K562 (cell line): ENCODE measurements around the gene TMEM151A. TPM values are rescaled to one million over a fixed set of nuclear protein-coding genes. Genes with fewer than 3 reads are reported as not detected.

ENCODE experiments used
- BRD9 ChIP-seq: fragments of 450-650 bp; IDR thresholded peaks from 2 replicates; pipeline ENCODE4 v1.6.1; 2018; ENCODE audit warnings: low read depth; ENCODE audit not compliant: partially characterized antibody
- EGR1 ChIP-seq: fragments of 450-650 bp; conservative IDR thresholded peaks from 2 replicates; pipeline ENCODE4 v1.6.1; 2017; ENCODE audit warnings: mild to moderate bottlenecking
- FOS ChIP-seq: IDR thresholded peaks from 3 replicates; pipeline ENCODE4 v1.6.1; 2011; ENCODE audit not compliant: insufficient read length; ENCODE audit errors: extremely low read depth
- KLF1 ChIP-seq: fragments of 450-650 bp; IDR thresholded peaks from 2 replicates; pipeline ENCODE4 v1.6.1; 2016; ENCODE audit warnings: missing genetic modification characterization, missing compliant biosample characterization
- MLLT1 ChIP-seq, 2 experiments: fragments of 450-650 bp; IDR thresholded peaks; 2 replicates each; pipeline ENCODE4 v1.6.1; 2016
- MNT ChIP-seq, 2 experiments: fragments of 450-650 bp; conservative IDR thresholded peaks; 2 replicates each; pipeline ENCODE4 v1.6.1; 2017; ENCODE audit warnings: mild to moderate bottlenecking in 2 of 2, moderate library complexity in 2 of 2
- NR2C2 ChIP-seq, 2 experiments: fragments of 200-800 bp in 1 of 2; sonication (Bioruptor generic) in 1 of 2; sonication (generic) in 1 of 2; formaldehyde crosslinking in 1 of 2; IDR thresholded peaks; 2 replicates each; pipeline versions ENCODE4 v1.6.1 to v1.8.0; 2016 to 2022; ENCODE audit warnings: mild to moderate bottlenecking in 1 of 2, missing compliant biosample characterization in 1 of 2, missing genetic modification characterization in 1 of 2, missing genetic modification reagents in 1 of 2
- NRF1 ChIP-seq, 2 experiments: fragments of 450-650 bp; IDR thresholded peaks in 1 of 2; conservative IDR thresholded peaks in 1 of 2; 2 replicates each; pipeline ENCODE4 v1.6.1; 2014; ENCODE audit warnings: mild to moderate bottlenecking in 2 of 2
- SAFB ChIP-seq: fragments of 200-400 bp; formaldehyde crosslinking; IDR thresholded peaks from 2 replicates; pipeline ENCODE4 v1.6.1; 2017; ENCODE audit warnings: low read depth, low read length, borderline replicate concordance
- SMAD3 ChIP-seq: fragments of 450-650 bp; formaldehyde crosslinking; conservative IDR thresholded peaks from 2 replicates; pipeline ENCODE4 v1.4.0; 2020; ENCODE audit warnings: mild to moderate bottlenecking
- SOX6 ChIP-seq: fragments of 450-650 bp; IDR thresholded peaks from 2 replicates; pipeline ENCODE4 v1.6.1; 2014; ENCODE audit warnings: mild to moderate bottlenecking
- SRF ChIP-seq, 2 experiments: fragments of 250-450, 450-650 bp in 1 of 2; sonication (Bioruptor Pico) in 1 of 2; sonication (generic) in 1 of 2; formaldehyde crosslinking; IDR thresholded peaks; 2 replicates each; pipeline versions ENCODE4 v1.5.0 to v1.5.1; 2020 to 2022; ENCODE audit warnings: mild to moderate bottlenecking in 1 of 2, missing genetic modification reagents in 1 of 2
- ZBTB17 ChIP-seq: fragments of 450-650 bp; formaldehyde crosslinking; IDR thresholded peaks from 2 replicates; pipeline ENCODE4 v1.4.0; 2020; ENCODE audit warnings: mild to moderate bottlenecking
- ZNF143 ChIP-seq: sonication (generic); formaldehyde crosslinking; IDR thresholded peaks from 2 replicates; pipeline ENCODE4 v1.9.0; 2022; ENCODE audit warnings: mild to moderate bottlenecking, missing genetic modification reagents
- ZNF197 ChIP-seq: fragments of 200-800 bp; sonication (Bioruptor generic); IDR thresholded peaks from 2 replicates; pipeline ENCODE4 v1.6.1; 2016; ENCODE audit warnings: low read depth, missing genetic modification characterization, missing compliant biosample characterization
- ZNF586 ChIP-seq: fragments of 450-650 bp; formaldehyde crosslinking; conservative IDR thresholded peaks from 2 replicates; pipeline ENCODE4 v1.4.0; 2020; ENCODE audit warnings: mild to moderate bottlenecking, moderate library complexity
- polyA plus RNA-seq, 8 experiments: library from polyadenylated mRNA; depleted of rRNA in 4 of 8; stranded (reverse) in 5 of 8; unstranded in 3 of 8; fragments of >200 nt; fragmentation: Nextera tagmentation in 2 of 8; fragmentation: Illumina TruSeq in 1 of 8; extraction: Ambion mirVana in 2 of 8; extraction: Trizol in 1 of 8; gene quantifications; 2 replicates each; pipeline versions ENCODE4 v1.2.1 to v1.2.3, GENCODE V29; 2011 to 2014; ENCODE audit warnings: inconsistent platforms in 1 of 8, missing spikeins in 1 of 8
- total RNA-seq, 7 experiments: library from RNA; depleted of rRNA in 6 of 7; stranded (reverse); fragments of >200 nt in 6 of 7; fragmentation: Illumina TruSeq in 2 of 7; extraction: Trizol in 2 of 7; gene quantifications; 2 replicates each; pipeline versions ENCODE4 v1.2.1 to v1.2.3, GENCODE V29; 2011 to 2021; ENCODE audit warnings: low replicate concordance in 1 of 7
- TF ChIP-seq, protein P1 (sequence below), 2 experiments: IDR thresholded peaks; 2 replicates each; pipeline ENCODE4 v1.6.1; 2011; ENCODE audit warnings: borderline replicate concordance in 1 of 2, control low read depth in 1 of 2, low read depth in 1 of 2, low read length in 1 of 2, mild to moderate bottlenecking in 1 of 2, mixed read lengths in 1 of 2, moderate library complexity in 1 of 2; ENCODE audit not compliant: insufficient read depth in 1 of 2, insufficient read length in 1 of 2, poor library complexity in 1 of 2, severe bottlenecking in 1 of 2; ENCODE audit errors: extremely low read depth in 1 of 2
- TF ChIP-seq, protein P2 (sequence below): fragments of 450-650 bp; formaldehyde crosslinking; IDR thresholded peaks from 2 replicates; pipeline ENCODE4 v1.4.0; 2022; ENCODE audit warnings: mild to moderate bottlenecking, moderate library complexity
- TF ChIP-seq, protein P3 (sequence below): fragments of 450-650 bp; formaldehyde crosslinking; IDR thresholded peaks from 2 replicates; pipeline ENCODE4 v1.4.0; 2020; ENCODE audit warnings: mild to moderate bottlenecking, moderate library complexity

TMEM151A gene
- total and polyA plus RNA-seq, 9 of the 15 experiments (the other 6 are each of a cell fraction or from before 2014, with no cell fraction given): not detected

DNA sequence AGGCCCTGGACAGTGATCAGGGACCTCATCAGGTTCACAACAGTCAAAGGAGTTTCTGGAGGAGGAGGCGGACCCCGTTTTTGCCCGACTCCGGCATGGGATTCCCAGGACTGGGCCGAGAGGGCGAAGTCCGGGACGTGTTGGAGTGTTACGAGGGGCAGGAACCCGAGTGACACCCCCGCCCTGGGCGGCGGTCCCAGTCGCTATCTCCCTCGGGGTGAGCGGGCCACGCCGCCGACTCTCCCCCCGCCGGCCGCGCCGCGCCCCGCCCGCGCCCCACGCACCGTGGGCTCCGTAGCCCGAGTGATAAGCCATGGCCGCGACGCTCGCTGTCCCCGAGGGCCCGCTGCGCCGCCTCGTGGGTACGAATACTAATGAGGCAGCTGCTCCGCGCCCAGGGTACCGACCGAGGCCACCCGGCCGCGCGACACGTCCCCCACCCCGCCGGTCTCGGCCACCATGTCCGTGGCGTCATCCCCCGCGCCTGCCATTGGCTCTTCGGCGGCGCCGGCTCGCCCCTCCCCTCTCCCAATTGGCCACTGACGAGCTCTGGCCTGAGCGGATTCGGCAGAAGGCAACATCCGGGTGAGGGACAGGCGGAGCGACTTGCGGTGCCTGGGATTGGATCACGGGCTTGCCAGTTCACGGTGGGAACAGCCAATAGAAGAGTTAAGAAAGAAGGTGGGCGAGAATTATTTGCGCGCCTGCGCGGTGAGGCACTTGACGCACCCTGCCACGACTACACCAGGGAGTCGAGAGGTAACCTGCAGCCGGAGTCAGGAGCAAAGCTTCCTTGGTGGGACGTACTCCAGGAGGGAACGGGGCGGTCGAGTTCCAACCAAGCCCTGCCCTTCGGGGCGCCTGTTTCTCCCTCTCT is 2.8 kb upstream of the TMEM151A start, which contains the start of gene YIF1A (continued):
- TF ChIP-seq ZNF143 (CRISPR knock-in tag) (no peak), KLF1 (tag) (no peak), NR2C2 (CRISPR knock-in tag; IDR thresholded peaks at IDR 0.05) (no peak; the same call in 1 of the 2 replicates), NR2C2 (tag; IDR thresholded peaks at IDR 0.05) (peak; percentile 77), MNT (conservative IDR thresholded peaks at IDR 0.05) (peak; percentile 57 to 87; a peak in 2 of 4 replicates), FOS (peak; percentile 95), EGR1 (peak; percentile 41; the same call in 1 of the 2 replicates), ZNF197 (CRISPR knock-in tag) (no peak), NRF1 (conservative IDR thresholded peaks at IDR 0.05 in 1 of 2, IDR thresholded peaks at IDR 0.05 in 1 of 2) (peak; percentile 96 to 97), SMAD3 (CRISPR knock-in tag) (no peak), MLLT1 (IDR thresholded peaks at IDR 0.05) (peak in 1 of 2 experiments; percentile 53; a peak in 1 of 4 replicates), SRF (CRISPR knock-in tag; IDR thresholded peaks at IDR 0.05) (peak in 1 of 2 experiments; percentile 20; a peak in 1 of 4 replicates), BRD9 (no peak), ZNF586 (CRISPR knock-in tag) (no peak), SAFB (peak; percentile 95), ZBTB17 (CRISPR knock-in tag) (peak; percentile 28; the same call in 1 of the 2 replicates), SOX6 (peak; percentile 44; the same call in 1 of the 2 replicates)
- TF ChIP-seq, protein P1, sequence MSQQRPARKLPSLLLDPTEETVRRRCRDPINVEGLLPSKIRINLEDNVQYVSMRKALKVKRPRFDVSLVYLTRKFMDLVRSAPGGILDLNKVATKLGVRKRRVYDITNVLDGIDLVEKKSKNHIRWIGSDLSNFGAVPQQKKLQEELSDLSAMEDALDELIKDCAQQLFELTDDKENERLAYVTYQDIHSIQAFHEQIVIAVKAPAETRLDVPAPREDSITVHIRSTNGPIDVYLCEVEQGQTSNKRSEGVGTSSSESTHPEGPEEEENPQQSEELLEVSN (IDR thresholded peaks at IDR 0.05; ENCODE audit: borderline replicate concordance in 1 of 2, extremely low read depth in 1 of 2, insufficient read depth in 1 of 2, insufficient read length in 1 of 2, low read depth in 1 of 2, low read length in 1 of 2, poor library complexity in 1 of 2, severe bottlenecking in 1 of 2): peak; percentile 36 to 46
- TF ChIP-seq, protein P2, sequence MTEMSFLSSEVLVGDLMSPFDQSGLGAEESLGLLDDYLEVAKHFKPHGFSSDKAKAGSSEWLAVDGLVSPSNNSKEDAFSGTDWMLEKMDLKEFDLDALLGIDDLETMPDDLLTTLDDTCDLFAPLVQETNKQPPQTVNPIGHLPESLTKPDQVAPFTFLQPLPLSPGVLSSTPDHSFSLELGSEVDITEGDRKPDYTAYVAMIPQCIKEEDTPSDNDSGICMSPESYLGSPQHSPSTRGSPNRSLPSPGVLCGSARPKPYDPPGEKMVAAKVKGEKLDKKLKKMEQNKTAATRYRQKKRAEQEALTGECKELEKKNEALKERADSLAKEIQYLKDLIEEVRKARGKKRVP (CRISPR knock-in tag): peak; percentile 5; the same call in 1 of the 2 replicates
- TF ChIP-seq, protein P3, sequence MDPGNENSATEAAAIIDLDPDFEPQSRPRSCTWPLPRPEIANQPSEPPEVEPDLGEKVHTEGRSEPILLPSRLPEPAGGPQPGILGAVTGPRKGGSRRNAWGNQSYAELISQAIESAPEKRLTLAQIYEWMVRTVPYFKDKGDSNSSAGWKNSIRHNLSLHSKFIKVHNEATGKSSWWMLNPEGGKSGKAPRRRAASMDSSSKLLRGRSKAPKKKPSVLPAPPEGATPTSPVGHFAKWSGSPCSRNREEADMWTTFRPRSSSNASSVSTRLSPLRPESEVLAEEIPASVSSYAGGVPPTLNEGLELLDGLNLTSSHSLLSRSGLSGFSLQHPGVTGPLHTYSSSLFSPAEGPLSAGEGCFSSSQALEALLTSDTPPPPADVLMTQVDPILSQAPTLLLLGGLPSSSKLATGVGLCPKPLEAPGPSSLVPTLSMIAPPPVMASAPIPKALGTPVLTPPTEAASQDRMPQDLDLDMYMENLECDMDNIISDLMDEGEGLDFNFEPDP (CRISPR knock-in tag): no peak
